LNCaP clone FGC (cell line): ENCODE measurements around the gene PDHA1.
A peak's percentile ranks its signal among the peaks of the same experiment; 100 is the strongest.

Experiments used
- DNase-seq: peaks from one replicate; pipeline ENCODE4 v3.0.0-alpha.2; 2011; ENCODE audit warnings: low read depth
- H3K4me3 ChIP-seq: 2 replicates; pipeline ENCODE4 v1.5.1; 2011; ENCODE audit warnings: mild to moderate bottlenecking, low read depth, low read length, control low read depth
- CTCF ChIP-seq: IDR thresholded peaks from 2 replicates; pipeline ENCODE4 v1.5.1; 2012; ENCODE audit warnings: mild to moderate bottlenecking; ENCODE audit not compliant: control insufficient read depth, insufficient read depth; ENCODE audit errors: extremely low read depth

Gene PDHA1

GRCh38 chrX:19358521-19358920 lies 14.8 kb downstream of the PDHA1 start:
- H3K4me3 ChIP-seq: no peak overlapping the region
- no peak for TF ChIP-seq CTCF
- no peak for DNase-seq

- no peak for DNase-seq
- H3K4me3 ChIP-seq: no peak overlapping the region
- TF ChIP-seq CTCF: no peak
Measured at GRCh38 chrX:19360903-19361302, 17.2 kb downstream of the PDHA1 start.

GRCh38 chrX:19361701-19362100 lies 18.0 kb downstream of the PDHA1 start:
- no peak overlapping the region for H3K4me3 ChIP-seq
- DNase-seq: no peak
- TF ChIP-seq CTCF: no peak

- no peak for TF ChIP-seq CTCF
- no peak for DNase-seq
- no peak overlapping the region for H3K4me3 ChIP-seq
Measured at GRCh38 chrX:19368576-19368975, 24.8 kb downstream of the PDHA1 start.

DNA sequence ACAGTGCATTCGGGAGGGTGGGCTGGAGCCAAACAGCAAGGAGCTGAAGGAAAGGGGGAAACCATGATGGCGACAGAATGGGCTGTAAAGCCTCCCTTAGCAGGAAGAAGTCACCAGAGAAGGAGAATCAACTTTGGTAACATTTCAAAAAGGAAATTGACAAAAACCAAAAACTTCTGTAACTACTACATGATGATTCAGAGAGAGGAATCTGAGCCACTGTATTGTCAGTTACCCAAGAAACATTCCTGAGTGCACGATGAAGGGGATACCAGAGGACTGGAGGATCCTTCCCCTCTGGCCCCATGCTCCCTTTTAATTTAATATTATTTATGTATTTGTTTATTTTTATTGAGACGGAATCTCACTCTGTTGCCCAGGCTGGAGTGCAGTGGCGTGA lies 26.3 kb downstream of the PDHA1 start:
- no peak for TF ChIP-seq CTCF
- no peak for DNase-seq
- H3K4me3 ChIP-seq: no peak overlapping the region

GRCh38 chrX:19372170-19372546 lies 28.4 kb downstream of the PDHA1 start:
- H3K4me3 ChIP-seq: no peak overlapping the region
- peak; percentile 56 for TF ChIP-seq CTCF
- peak; percentile 10 for DNase-seq

DNA sequence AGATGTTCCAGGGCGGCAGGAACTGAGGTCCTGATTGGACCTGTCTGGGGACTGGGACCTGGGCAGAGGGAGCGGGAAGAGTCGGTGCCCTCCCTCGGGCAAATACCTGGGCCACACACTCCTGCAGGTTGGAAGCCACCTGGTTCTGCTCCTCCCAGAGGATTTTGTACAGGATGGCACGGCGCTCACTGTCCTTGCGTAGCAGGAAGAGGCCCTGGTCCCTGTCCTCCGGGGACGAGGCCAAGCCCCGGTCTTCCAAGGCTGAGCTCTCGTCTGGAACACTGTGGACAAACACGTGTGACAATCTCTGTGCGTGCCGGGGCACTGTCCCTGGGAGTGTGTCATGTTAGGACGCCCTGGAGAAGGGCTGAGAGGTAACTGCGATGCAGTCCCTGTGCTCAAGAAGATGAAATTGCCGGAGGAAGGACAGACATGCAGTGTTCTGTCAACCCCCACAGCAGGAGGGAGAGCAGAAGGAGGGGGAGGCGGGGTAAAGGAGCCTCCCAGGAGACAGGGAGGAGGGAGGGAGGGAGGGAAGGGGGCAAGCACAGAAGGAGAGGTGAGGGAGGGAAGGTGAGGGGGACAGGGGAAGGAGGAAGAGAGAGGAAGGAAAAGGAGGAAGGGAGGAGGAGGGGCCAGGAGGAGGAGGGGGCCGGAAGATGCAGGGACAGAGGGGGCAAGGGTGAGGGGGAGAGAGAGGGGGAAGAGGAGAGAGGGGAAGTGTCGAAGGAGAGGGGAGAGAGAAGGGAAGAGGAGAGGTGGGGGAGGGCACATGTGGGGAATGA lies 29.0 kb downstream of the PDHA1 start:
- H3K4me3 ChIP-seq: no peak overlapping the region
- TF ChIP-seq CTCF: no peak
- peak; percentile 2 for DNase-seq
